ENCODE data around the gene TBX2. TPM values are rescaled to one million over a fixed set of nuclear protein-coding genes. Genes with fewer than 3 reads are reported as not detected.

The TBX2 gene
- total and polyA plus RNA-seq, 2 of the 13 experiments (the other 11 are each of a cell fraction or from before 2014, with no cell fraction given), result 2.8 to 15.3 TPM

DNA sequence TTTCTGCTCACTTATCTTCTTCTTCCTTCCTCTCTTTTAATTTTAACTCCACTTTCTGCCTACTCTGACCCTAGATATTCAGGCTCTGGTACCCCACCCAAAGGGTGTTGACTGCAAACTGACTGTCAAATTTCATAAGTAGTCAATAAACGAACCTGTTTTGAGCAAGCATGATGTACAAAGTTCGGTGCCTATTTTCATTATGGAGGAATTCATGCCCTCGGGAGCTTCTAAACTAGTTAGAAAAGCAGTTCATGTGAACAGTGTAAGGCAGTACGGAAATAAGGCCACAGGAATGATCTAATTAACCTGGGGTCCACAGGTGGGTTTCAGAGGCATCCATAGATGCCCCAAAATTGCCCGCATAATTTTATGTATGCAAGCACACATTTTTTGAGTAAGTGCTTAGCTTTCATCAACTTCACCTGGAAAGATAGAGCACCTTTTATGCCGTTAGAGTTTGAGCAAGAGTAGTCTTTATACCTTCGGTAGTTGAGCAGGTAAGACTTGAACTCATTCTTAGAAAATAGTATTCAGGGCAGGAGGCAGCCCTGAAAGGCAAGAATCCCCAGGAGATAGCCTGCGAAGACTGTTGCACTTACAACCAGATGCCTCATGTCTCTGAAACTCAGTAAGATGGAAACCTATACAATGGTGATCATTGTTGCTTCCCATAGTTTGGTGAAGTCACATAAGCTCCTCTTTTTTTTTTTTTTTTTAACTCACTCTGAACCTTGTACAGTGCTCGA, 36.6 kb upstream of the TBX2 start (continued):
- TF ChIP-seq ARID5B (CRISPR knock-in tag; IDR thresholded peaks at IDR 0.05), result no peak; the same call in 1 of the 2 replicates
- TF ChIP-seq SCMH1 (CRISPR knock-in tag; IDR thresholded peaks at IDR 0.05; ENCODE audit: borderline replicate concordance), result no peak
- TF ChIP-seq ZNF570 (CRISPR knock-in tag; IDR thresholded peaks at IDR 0.05; ENCODE audit: borderline replicate concordance), result no peak
- peak; percentile 58; the same call in 1 of the 2 replicates for TF ChIP-seq HOXA5 (CRISPR knock-in tag; IDR thresholded peaks at IDR 0.05)
- TF ChIP-seq ZFP91 (CRISPR knock-in tag; IDR thresholded peaks at IDR 0.05; ENCODE audit: borderline replicate concordance), result no peak
- TF ChIP-seq NONO (IDR thresholded peaks at IDR 0.05), result no peak
- TF ChIP-seq NONO (CRISPR knock-in tag; conservative IDR thresholded peaks at IDR 0.05), result peak; percentile 3; the same call in 1 of the 2 replicates
- TF ChIP-seq MEF2D (CRISPR knock-in tag; IDR thresholded peaks at IDR 0.05), result no peak
- TF ChIP-seq ZNF503 (CRISPR knock-in tag; IDR thresholded peaks at IDR 0.05), result peak; percentile 8; the same call in 1 of the 2 replicates
- no peak for TF ChIP-seq ATAD3A (CRISPR knock-in tag; IDR thresholded peaks at IDR 0.05)
- TF ChIP-seq CREB1 (IDR thresholded peaks at IDR 0.05), result no peak
- peak; percentile 71 for TF ChIP-seq CREB1 (CRISPR knock-in tag; IDR thresholded peaks at IDR 0.05)
- TF ChIP-seq SRF (IDR thresholded peaks at IDR 0.05; ENCODE audit: low read depth, low read length), result no peak
- 0 out of 2 replicates have a peak, but pooled peaks have one; percentile 9 for TF ChIP-seq ZNF605 (CRISPR knock-in tag; IDR thresholded peaks at IDR 0.05)
- TF ChIP-seq FOXP4 (CRISPR knock-in tag; IDR thresholded peaks at IDR 0.05), result peak; percentile 34; the same call in 1 of the 2 replicates
- 0 out of 2 replicates have a peak, but pooled peaks have one; percentile 69 for TF ChIP-seq ZNF547 (CRISPR knock-in tag; IDR thresholded peaks at IDR 0.05)
- TF ChIP-seq ZBTB3 (CRISPR knock-in tag; IDR thresholded peaks at IDR 0.05; ENCODE audit: borderline replicate concordance, low read depth), result peak; percentile 12; the same call in 1 of the 2 replicates
- TF ChIP-seq ZMAT3 (CRISPR knock-in tag; conservative IDR thresholded peaks at IDR 0.05), result no peak
